GM19025 (cell line): Measurements from ENCODE around the gene PSME3.

Experiments used
- ATAC-seq: cut with Tn5 transposase; IDR thresholded peaks from one replicate; pipeline ENCODE4 v1.9.1; 2021; ENCODE audit warnings: mild to moderate bottlenecking, low read depth, moderate library complexity; ENCODE audit not compliant: unreplicated experiment

Gene PSME3

GRCh38 chr17:42814633-42815399 is 18.4 kb upstream of the PSME3 start:
- no peak for ATAC-seq

- ATAC-seq = no peak
These were observed 15.3 kb upstream of the PSME3 start for GRCh38 chr17:42817866-42818265.

DNA sequence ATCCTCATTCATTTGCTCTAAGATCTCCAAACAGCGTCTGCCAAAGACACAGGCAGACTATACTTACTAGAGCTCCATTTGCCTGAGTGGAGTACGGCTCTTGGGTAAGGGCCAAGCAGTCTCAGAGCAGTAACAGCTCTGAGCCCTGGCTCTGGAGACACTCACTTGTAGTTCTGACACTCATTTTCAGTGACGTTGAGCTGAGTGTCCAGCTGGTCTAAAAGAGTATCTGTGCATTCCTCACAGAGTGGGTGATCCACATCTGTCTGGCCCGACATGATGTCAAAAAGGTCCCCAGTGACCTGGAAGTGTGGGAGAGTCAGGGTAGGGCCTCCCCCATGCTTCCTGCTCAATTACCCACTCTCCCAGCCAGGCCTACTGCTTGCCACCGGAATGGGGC is 14.8 kb upstream of the PSME3 start:
- no peak for ATAC-seq

- ATAC-seq = no peak
These were observed 13.2 kb upstream of the PSME3 start for GRCh38 chr17:42819939-42820535.

GRCh38 chr17:42821176-42821575 is 12.0 kb upstream of the PSME3 start:
- ATAC-seq = no peak

DNA sequence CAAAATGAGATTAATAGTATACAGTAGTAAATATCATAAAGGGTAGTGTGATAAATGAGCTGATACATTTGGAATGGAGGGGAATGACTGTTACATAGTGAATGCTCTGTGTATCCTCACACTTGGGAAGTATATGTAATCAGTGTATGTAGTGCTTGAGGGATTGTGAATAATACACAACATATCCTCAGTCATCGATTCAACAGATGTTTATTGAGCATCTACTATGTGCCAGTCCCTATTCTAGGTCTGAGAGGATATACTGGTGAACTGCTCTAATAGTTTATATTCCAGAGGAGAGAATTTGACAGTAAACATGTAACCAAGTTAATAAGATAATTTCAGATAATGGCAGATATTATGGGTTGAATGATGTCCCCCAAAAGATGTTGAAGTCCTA is 5.7 kb upstream of the PSME3 start:
- ATAC-seq = no peak

- ATAC-seq = no peak
These were observed 2.2 kb upstream of the PSME3 start for GRCh38 chr17:42830971-42831370.

DNA sequence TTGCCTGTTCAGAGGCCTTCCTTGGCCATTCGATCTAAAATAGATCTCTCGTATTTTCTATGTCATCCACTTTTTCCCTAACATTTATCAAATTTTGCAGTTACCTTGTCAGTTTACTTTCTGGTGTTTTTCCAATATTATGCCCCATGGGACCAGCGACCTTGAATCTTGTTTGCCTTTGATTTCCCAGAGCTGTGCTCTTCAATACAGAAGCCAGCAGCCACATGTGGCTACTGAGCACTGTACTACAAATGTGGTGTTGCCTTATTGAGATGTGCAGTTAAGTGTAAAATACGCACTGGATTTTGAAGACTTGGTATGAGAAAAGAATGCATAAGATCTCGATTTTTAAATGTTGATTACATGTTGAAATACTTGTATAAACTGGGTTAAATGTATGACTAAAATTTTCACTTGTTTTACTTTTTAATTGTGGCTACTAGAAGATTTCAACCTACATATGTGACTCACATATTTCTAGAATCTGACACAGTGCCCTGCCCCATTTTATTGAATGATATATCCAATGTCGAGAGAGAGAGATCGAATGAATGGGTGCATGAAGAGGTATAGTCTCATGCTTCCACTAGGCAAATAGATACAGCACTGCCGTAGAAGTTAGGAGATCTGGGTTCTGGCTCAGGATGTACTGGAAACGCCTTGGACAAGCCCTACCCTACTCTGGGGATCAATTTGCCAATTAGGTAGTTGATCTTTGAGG is 824 bp upstream of the PSME3 start:
- no peak for ATAC-seq

DNA sequence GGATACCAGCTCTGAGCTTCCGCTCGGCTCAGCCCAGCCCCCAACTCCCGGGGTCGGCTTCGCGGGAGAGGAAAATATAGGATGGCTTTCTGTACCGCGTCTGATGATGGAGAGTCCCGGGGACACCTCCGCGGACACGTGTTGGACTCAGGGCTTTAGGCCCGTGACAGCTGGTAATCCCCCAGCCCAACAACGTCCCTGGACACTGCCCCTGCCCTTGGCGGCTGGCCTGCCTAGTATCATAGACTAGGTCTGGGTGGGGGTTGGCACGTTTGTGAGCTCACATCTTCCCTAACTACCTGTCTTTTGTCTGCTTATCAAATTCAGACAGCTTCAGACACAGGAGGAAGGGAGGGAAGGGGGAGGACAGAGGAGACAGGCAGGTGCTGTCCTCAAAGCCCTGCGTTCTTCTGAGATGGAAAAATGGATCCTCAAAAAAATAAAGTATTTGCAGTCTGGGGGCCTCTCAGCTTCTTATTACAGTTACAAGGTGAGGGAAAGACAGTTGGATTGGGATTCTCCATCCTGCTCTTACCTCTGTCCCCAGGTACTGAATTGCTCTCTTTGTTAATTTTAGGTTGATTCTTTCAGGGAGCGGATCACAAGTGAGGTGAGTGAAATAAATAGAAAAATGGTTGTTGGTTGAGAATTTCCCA is 698 bp downstream of the PSME3 start:
- ATAC-seq = no peak

DNA sequence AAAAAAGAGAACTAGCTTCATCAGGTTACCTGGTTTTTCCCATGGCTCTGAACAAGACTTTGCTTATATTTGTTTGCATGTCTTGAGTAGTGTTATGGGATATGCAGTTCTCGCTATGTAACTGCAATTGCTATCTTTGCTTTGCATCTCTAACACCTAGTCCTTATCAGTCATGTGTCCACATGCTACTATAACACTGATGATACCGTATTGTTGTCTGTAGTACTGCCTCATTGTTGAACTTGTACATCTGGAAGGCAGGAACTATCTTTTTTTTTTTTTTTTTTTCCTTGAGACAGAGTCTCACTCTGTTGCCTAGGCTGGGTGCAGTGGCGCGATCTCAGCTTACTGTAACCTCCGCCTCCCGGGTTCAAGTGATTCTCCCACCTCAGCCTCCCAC is 2.5 kb downstream of the PSME3 start:
- no peak for ATAC-seq

GRCh38 chr17:42841975-42842685 is 8.9 kb downstream of the PSME3 start:
- no peak for ATAC-seq

DNA sequence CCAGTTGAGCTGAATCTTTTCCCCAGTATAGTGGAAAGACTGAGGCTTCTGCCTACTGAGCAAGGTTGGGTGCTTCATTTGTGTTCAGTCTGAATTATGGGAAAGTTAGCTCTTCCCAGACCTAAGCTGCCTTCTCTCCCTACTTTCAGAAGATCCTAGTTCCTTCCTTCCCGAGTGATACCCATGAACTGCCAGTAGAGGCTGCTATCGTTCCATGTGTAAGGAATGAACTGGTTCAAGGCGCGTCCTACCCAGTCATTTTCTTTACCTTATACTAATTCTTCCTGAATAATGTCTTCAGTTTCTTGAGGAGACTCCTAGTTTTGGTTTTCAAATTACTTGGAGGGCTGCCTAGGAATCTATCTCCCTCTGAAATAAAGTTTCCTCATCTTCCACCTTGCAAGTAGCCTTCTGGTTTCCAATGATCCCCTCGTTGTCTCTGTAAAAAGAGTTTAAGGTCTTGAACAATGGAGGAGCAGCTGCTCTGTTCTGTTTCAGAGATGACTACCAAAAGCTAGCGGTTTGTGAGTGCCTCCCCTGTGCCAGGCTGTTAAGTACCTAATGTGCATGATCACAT is 10.2 kb downstream of the PSME3 start:
- ATAC-seq = no peak

DNA sequence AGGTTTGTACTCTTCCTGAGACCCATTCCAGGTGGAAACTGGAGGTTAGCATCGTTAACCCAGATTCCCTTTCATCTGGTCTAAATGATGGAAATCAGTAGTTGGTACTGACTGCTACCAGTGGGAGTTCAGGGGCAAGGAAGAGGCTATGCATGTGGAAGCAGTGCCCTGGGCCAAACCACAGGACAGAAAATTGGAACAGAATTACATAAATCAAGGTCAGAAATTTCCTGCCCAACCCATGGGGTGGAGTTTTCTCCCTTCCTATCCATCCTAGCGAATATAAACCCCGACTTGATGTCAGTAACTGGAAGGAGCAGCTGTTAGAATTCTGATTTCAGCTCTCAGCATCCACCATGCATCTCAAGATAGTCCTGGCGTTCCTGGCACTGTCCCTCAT is 11.1 kb downstream of the PSME3 start, which contains the start of gene AOC2:
Gene AOC2 (plus strand): TSS at position 310 of the 400 bp plus-strand sequence. CDS start 47 bp downstream, at position 357.
- no peak for ATAC-seq

DNA sequence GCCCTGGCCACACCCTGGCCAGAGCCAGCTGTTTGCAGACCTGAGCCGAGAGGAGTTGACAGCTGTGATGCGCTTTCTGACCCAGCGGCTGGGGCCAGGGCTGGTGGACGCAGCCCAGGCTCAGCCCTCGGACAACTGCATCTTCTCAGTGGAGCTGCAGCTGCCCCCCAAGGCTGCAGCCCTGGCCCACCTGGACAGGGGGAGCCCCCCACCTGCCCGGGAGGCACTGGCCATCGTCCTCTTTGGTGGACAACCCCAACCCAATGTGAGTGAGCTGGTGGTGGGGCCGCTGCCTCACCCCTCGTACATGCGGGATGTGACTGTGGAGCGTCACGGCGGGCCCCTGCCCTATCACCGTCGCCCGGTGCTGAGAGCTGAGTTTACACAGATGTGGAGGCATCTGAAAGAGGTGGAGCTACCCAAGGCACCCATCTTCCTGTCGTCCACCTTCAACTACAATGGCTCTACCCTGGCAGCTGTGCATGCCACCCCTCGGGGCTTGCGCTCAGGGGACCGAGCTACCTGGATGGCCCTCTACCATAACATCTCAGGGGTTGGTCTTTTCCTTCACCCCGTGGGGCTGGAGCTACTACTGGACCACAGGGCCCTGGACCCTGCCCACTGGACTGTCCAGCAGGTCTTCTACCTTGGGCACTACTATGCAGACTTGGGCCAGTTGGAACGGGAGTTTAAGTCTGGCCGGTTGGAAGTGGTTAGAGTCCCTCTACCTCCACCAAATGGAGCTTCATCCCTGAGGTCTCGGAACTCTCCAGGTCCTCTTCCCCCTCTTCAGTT is 11.8 kb downstream of the PSME3 start:
- ATAC-seq = no peak

DNA sequence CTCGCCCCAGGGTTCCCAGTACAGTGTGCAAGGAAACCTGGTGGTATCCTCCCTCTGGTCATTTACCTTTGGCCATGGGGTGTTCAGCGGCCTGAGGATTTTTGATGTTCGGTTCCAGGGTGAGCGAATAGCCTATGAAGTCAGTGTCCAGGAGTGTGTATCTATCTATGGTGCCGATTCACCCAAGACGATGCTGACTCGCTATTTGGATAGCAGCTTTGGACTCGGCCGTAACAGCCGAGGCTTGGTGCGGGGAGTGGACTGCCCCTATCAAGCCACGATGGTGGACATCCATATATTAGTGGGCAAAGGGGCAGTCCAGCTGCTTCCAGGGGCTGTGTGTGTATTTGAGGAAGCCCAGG is 12.3 kb downstream of the PSME3 start:
- no peak for ATAC-seq

DNA sequence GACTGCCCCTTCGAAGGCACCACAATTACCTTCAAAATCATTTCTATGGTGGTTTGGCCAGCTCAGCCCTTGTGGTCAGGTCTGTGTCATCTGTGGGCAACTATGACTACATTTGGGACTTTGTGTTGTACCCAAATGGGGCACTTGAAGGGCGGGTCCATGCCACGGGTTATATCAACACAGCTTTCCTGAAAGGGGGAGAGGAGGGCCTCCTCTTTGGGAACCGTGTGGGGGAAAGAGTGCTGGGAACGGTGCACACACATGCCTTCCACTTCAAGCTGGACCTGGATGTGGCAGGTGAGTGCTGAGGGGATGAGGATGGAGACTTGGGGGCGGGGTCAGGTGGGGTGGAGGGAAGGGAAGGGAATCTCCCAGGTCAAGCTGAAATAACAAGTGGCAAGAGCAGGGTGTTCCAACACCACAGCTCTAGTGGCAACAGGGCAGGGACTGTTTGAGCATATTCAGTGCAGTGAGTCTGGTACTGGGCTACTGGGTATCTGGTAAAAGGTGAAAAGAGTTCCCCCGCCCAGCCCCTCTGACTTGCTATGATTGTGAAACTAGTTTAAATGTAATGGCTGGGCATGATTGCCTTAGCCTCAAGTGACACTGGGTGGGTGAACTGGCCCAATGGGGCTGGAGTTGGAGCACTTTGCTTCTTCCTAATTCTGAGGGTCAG is 12.9 kb downstream of the PSME3 start:
- ATAC-seq = no peak

DNA sequence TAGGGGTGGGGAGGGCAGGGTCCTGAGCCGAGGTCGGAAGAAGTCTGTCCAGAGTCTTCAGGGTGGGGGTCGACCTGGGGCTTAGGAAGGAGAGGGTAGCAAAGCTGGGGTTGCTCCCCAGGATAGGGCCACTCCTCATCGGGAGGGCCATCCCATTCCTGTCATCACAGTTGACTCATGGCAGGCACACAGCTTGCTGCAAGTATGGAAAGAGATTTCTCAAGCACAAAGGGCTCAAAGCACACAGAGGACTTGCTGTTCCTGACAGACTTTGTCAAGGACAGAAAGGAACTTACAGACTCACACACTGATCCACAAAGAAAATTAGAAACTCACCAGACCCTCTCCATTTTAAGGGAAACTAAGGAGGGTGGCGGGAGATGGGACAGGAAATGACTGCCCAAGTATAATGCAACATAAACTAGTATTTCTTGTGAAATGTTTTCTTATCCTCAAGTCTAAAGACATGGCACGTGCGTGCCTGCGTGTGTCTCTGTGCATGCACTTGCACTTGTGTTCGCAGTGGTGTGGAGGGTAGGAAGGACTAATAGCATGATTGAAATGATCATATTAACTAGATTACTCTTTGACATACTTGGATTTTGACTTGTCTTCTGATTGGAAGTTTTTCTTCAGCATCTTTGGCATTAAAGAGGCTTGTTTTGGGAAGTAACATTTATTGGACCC is 13.5 kb downstream of the PSME3 start:
- ATAC-seq = no peak

DNA sequence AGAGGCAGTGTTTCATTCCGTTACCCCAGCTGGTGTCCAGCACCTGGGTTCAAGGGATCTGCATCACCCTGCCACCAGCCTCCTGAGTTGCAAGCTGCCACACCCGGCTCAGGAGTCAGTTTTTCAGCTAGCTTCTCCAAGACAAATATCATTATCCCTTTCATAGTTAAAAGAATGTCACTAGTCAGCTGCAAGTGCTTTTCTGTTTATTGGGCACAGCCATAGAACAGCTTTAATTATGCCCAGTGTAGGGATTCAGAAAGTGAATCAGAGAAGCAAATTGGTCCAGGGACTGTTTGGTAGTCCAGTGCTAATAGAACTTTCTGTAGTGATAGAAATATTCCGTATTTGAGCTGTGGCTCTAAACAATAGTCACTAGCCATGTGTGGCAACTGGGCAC is 14.9 kb downstream of the PSME3 start:
- no peak for ATAC-seq
